ENCODE data around the gene PRRX1.

DNA sequence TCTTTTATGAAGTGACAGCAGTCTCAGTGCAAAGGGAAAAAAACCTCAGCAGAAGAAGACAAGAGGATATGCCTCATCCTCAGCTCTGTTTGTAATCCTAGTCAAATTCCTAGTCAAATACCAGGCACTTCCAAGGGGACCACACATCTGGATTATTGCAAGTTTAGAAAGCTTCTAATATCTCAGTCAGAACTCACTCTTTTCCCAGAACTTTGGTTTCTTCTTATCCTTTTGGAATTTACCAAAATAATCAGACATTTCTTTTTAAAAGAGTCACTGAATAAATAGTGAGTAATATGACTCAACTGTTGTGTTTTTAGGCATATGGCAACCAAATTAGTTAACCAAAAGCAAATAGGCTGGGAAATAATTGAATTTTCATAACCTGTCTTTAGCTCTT lies 47.8 kb downstream of the PRRX1 start:
- TF ChIP-seq, protein P1, sequence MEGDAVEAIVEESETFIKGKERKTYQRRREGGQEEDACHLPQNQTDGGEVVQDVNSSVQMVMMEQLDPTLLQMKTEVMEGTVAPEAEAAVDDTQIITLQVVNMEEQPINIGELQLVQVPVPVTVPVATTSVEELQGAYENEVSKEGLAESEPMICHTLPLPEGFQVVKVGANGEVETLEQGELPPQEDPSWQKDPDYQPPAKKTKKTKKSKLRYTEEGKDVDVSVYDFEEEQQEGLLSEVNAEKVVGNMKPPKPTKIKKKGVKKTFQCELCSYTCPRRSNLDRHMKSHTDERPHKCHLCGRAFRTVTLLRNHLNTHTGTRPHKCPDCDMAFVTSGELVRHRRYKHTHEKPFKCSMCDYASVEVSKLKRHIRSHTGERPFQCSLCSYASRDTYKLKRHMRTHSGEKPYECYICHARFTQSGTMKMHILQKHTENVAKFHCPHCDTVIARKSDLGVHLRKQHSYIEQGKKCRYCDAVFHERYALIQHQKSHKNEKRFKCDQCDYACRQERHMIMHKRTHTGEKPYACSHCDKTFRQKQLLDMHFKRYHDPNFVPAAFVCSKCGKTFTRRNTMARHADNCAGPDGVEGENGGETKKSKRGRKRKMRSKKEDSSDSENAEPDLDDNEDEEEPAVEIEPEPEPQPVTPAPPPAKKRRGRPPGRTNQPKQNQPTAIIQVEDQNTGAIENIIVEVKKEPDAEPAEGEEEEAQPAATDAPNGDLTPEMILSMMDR (conservative IDR thresholded peaks at IDR 0.05 in 1 of 2, IDR thresholded peaks at IDR 0.05 in 1 of 2; ENCODE audit: extremely low read depth in 1 of 2, insufficient read depth in 1 of 2, low read depth in 1 of 2, low read length in 2 of 2) = no peak
- TF ChIP-seq EZH2 (IDR thresholded peaks at IDR 0.05; ENCODE audit: borderline replicate concordance, low read length) = no peak
